Activated B cell treated with CpG ODN at 0.5 μM for 24 hours (primary cell): ENCODE data around the gene CLMN. TPM values are rescaled to one million over a fixed set of nuclear protein-coding genes. Genes with fewer than 3 reads are reported as not detected.
A peak's percentile ranks its signal among the peaks of the same experiment; 100 is the strongest.
"Not testable (repeated sequence)": the region's sequence is repeated elsewhere in the genome, so short reads cannot be mapped to it uniquely, and the experiment has no call there.

Experiments
- ATAC-seq: fragments of 200-7000 bp; cut with Tn5 transposase; one replicate; pipeline ENCODE4 v1.10.0; 2021; ENCODE audit warnings: low read depth, mild to moderate bottlenecking, moderate library complexity
- CTCF ChIA-PET: fragments of 350-600 bp; sonication (Branson Sonifier 250); formaldehyde crosslinking; loops from one replicate; lab custom pipeline; 2021; ENCODE audit warnings: antibody characterized with exemption; lab: Charles Lee
- POLR2A ChIA-PET: fragments of 350-600 bp; sonication (Branson Sonifier 250); formaldehyde crosslinking; loops from one replicate; lab custom pipeline; 2021; ENCODE audit warnings: antibody characterized with exemption; lab: Charles Lee
- DNase-seq: peaks from one replicate; pipeline ENCODE4 v3.0.0; 2022
- H3K27ac Mint-ChIP-seq: one replicate; pipeline ENCODE4 v1.8.0; 2020; ENCODE audit warnings: mixed read lengths
- H3K27me3 Mint-ChIP-seq: one replicate; pipeline ENCODE4 v1.8.0; 2021; ENCODE audit warnings: mixed read lengths
- H3K36me3 Mint-ChIP-seq: one replicate; pipeline ENCODE4 v1.8.0; 2021; ENCODE audit warnings: low read depth, mixed read lengths
- H3K4me1 Mint-ChIP-seq: one replicate; pipeline ENCODE4 v1.8.0; 2021; ENCODE audit warnings: mixed read lengths
- H3K4me3 Mint-ChIP-seq: one replicate; pipeline ENCODE4 v1.8.0; 2020; ENCODE audit warnings: mild to moderate bottlenecking, mixed read lengths
- H3K9me3 Mint-ChIP-seq: one replicate; pipeline ENCODE4 v1.8.0; 2020; ENCODE audit warnings: mixed read lengths
- intact Hi-C: fragments of 100-400 bp; cut with micrococcal nuclease; formaldehyde crosslinking; loops from one replicate; pipeline ENCODE4 v1.15.1; 2024
- total RNA-seq: library from RNA; stranded (reverse); gene quantifications from 2 replicates; pipeline ENCODE4 v1.2.3, GENCODE V29; 2022
- TF ChIP-seq, protein P1 (sequence below): fragments of 200-600 bp; IDR thresholded peaks from one replicate; pipeline ENCODE4 v1.8.0; 2022; ENCODE audit warnings: antibody characterized with exemption, mild to moderate bottlenecking

Gene CLMN
- total RNA-seq, 1 donor from 2014 or later: 23.9 TPM

DNA sequence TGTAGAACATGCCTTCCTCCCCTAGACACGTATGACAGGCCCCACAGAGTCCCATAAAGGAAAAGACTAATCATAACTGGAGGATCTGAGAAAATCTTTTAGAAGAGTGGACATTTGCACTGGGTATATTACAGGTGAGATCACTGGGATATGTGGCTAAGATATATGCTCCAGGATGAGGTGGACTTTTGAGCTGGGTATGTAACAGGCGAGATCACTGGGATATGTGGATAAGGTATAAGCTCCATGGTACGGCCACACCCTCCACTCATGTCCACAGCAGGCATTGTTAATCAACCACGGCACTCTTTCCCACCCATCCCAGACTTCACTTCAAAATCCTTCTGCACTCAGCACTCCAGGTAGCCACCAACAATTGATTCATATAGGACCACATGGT lies 34.1 kb downstream of the CLMN start:
- peaks cover 28% of the 10 kb centered on the region for H3K4me1 Mint-ChIP-seq
- peaks cover 2% of the 10 kb centered on the region for H3K9me3 Mint-ChIP-seq
- ATAC-seq: no peak
- no peak overlapping the region for H3K27ac Mint-ChIP-seq
- intact Hi-C loops: no loop called here
- peaks cover 1% of the 10 kb centered on the region for H3K36me3 Mint-ChIP-seq
- no peak overlapping the region for H3K4me3 Mint-ChIP-seq
- POLR2A ChIA-PET: interaction anchor here (0.8 kb wide), 1 partner anchor 20 kb away, joined by 3 read pairs; no protein-coding TSS in a partner anchor
- CTCF ChIA-PET: no interaction called here
- H3K27me3 Mint-ChIP-seq: no peaks in the 10 kb centered on the region
- DNase-seq: no peak
- TF ChIP-seq, protein P1, sequence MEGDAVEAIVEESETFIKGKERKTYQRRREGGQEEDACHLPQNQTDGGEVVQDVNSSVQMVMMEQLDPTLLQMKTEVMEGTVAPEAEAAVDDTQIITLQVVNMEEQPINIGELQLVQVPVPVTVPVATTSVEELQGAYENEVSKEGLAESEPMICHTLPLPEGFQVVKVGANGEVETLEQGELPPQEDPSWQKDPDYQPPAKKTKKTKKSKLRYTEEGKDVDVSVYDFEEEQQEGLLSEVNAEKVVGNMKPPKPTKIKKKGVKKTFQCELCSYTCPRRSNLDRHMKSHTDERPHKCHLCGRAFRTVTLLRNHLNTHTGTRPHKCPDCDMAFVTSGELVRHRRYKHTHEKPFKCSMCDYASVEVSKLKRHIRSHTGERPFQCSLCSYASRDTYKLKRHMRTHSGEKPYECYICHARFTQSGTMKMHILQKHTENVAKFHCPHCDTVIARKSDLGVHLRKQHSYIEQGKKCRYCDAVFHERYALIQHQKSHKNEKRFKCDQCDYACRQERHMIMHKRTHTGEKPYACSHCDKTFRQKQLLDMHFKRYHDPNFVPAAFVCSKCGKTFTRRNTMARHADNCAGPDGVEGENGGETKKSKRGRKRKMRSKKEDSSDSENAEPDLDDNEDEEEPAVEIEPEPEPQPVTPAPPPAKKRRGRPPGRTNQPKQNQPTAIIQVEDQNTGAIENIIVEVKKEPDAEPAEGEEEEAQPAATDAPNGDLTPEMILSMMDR: no peak

DNA sequence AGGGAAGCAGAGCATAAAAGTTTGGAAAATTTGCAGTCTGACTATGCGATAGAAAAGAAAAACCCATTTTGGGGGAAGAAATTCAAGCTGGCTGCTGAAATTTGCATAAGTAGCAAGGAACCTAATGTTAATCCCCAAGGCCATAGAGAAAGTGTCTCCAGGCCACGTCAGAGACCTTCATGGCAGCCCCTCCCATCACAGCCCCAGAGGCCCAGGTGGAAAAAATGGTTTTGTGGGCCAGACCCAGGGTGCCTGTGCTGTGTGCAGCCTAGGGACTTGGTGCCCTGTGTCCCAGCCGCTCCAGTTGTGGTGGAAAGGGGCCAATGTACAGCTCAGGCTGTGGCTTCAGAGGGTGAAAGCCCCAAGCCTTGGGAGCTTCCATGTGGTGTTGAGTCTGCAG lies 35.9 kb downstream of the CLMN start:
- H3K27ac Mint-ChIP-seq, intact Hi-C loops, H3K36me3 Mint-ChIP-seq, ATAC-seq, DNase-seq, CTCF ChIA-PET, H3K4me3 Mint-ChIP-seq, H3K27me3 Mint-ChIP-seq, H3K9me3 Mint-ChIP-seq: not testable (repeated sequence)
- POLR2A ChIA-PET: interaction anchor here (0.6 kb wide), 1 partner anchor 8 kb away, joined by 8 read pairs; no protein-coding TSS in a partner anchor
- H3K4me1 Mint-ChIP-seq: peaks cover 22% of the 10 kb centered on the region

DNA sequence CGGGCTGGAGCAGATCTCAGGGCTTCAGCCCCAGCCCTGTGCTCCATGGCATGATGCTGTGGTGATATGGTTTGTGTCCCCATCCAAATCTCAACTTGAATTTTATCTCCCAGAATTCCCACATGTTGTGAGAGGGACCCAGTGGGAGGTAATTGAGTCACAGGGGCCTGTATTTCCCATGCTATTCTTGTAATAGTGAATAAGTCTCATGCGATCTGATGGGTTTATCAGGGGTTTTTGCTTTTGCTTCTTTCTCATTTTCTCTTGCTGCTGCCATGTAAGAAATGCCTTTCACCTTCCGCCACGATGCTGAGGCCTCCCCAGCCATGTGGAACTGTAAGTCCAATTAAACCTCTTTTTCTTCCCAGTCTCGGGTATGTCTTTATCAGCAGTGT lies 36.7 kb downstream of the CLMN start:
- H3K9me3 Mint-ChIP-seq, H3K4me3 Mint-ChIP-seq, H3K36me3 Mint-ChIP-seq, CTCF ChIA-PET, intact Hi-C loops, DNase-seq, H3K27me3 Mint-ChIP-seq, H3K27ac Mint-ChIP-seq, POLR2A ChIA-PET, ATAC-seq: not testable (repeated sequence)
- peaks cover 22% of the 10 kb centered on the region for H3K4me1 Mint-ChIP-seq

GRCh38 chr14:95282354-95282985 lies 37.2 kb downstream of the CLMN start:
- H3K4me3 Mint-ChIP-seq: no peak overlapping the region
- ATAC-seq: no peak
- TF ChIP-seq, protein P1: no peak
- ChIA-PET POLR2A (no interaction called here), CTCF (no interaction called here)
- no peaks in the 10 kb centered on the region for H3K27me3 Mint-ChIP-seq
- no peak for DNase-seq
- intact Hi-C loops: no loop called here
- no peaks in the 10 kb centered on the region for H3K9me3 Mint-ChIP-seq
- peaks cover 18% of the 10 kb centered on the region for H3K4me1 Mint-ChIP-seq
- H3K27ac Mint-ChIP-seq: no peak overlapping the region
- no peaks in the 10 kb centered on the region for H3K36me3 Mint-ChIP-seq

- Mint-ChIP-seq H3K27me3 (no peaks in the 10 kb centered on the region), H3K4me1 (peaks cover 12% of the 10 kb centered on the region), H3K36me3 (no peaks in the 10 kb centered on the region), H3K4me3 (no peak overlapping the region), H3K9me3 (no peaks in the 10 kb centered on the region), H3K27ac (no peak overlapping the region)
- ChIA-PET POLR2A (no interaction called here), CTCF (no interaction called here)
- TF ChIP-seq, protein P1: no peak
- ATAC-seq: no peak
- no peak for DNase-seq
- intact Hi-C loops: no loop called here
Measured at GRCh38 chr14:95281560-95282176, 38.0 kb downstream of the CLMN start.

DNA sequence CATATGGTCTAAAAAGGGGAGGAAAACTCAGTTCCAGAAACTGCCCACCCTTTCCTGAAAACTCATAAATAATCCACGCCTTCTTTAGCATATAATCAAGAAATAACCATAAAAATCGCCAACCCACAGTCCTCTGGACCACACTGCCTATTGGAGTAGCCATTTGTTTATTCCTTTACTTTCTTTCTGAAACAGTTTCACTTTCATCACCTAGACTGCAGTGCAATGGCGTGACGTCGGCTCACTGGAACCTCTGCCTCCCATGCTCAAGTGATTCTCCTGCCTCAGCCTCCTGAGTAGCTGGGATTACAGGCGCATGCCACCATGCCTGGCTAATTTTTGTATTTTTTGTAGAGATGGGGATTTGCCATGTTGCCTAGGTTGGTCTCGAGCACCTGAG lies 44.2 kb downstream of the CLMN start:
- ChIA-PET POLR2A (no interaction called here), CTCF (no interaction called here)
- peak overlapping the region; percentile 16 for H3K4me3 Mint-ChIP-seq
- no peak overlapping the region for H3K27ac Mint-ChIP-seq
- no peaks in the 10 kb centered on the region for H3K27me3 Mint-ChIP-seq
- no peaks in the 10 kb centered on the region for H3K9me3 Mint-ChIP-seq
- H3K36me3 Mint-ChIP-seq: no peaks in the 10 kb centered on the region
- intact Hi-C loops: no loop called here
- DNase-seq (no peak), ATAC-seq (no peak)
- peaks cover 6% of the 10 kb centered on the region for H3K4me1 Mint-ChIP-seq
- TF ChIP-seq, protein P1: no peak
